ENCODE results near the gene ENHO.

The ENHO gene

GRCh38 chr9:34524349-34524748 is 1.6 kb upstream of the ENHO start:
- DNase-seq (ENCODE audit: low read depth, low spot score): no peak

DNA sequence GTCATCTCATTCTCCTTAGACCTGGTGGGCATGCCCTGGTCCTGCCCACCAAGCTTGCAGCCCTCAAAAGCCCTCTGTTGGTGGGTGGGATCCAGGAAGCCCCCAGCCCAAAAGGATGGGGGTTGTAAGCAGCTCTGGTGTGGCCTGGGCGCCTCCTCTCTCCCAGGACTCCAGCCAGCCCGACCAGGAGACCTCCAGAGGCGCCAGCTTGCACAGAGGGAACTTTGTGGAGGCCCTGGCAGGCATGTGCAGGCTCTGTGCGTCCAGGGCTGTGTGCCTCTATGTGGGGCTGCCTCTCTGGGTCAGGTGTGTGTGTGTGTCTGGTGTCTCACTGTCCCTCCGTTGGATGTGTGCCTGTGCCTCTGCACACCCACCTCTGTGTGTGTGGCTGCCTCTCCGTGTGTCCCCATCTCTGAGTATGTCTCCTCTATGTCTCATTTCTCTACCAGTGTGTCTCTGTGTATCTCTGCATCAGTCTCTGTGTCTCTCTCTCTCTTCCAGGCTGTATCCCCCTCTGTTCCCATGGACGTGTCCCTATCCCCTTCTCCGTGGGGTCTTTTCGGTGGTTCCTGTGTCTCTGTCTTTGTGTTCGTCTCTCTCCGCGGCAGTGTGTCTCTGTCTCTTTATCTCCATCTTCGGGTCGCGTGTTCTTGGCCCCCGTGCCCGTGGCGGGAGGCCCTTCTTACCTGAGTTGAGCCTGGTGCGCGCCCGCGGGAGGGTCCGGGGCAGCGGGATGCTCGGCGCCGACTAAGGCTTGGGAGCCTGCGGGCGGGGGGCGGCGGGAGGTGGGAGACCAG is 501 bp downstream of the ENHO start:
- DNase-seq (ENCODE audit: low read depth, low spot score): no peak

- no peak for DNase-seq (ENCODE audit: low read depth, low spot score)
These were observed 1.3 kb downstream of the ENHO start for GRCh38 chr9:34521406-34522045.

DNA sequence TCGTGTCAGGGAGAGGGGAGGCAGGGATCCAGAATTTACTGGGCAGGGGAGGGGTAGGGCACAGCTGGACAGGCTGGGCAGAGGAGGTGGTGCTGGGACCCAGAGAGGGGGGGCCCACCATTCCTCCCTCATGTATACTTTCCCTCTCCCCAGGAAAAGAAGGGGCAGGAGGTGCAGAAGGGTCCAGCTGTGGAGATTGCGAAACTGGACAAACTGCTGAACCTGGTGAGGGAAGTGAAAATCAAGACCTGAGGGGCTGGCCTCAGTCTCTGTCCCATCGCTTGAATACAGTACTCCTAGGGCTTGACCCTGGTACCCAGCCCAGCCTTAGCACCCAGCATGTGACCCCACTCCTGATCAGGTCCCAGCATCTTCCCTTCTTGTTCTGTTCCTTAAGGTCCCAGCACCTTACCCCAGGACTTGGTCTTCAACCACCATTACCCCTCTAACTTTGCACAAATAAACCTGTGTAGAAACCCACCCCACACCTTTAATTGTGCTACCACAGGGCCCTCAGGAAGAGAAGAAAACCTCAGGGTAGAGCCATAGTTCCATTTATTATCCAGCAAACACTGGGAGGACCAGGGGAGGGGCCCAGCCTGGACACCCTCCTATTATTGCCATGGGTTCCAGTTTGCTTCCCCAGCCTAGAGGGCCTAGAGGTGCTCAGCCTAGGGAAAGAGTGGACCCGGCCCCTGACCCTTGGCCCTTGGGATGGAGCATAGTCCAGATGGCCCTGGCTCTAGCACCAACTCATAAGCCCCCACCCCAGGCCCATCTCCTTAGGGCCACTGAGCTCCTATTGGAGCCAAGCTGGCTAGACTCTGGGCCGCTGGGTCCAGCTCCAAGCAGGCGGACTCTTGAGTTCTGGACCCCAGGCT is 2.0 kb downstream of the ENHO start:
- no peak for DNase-seq (ENCODE audit: low read depth, low spot score)

- no peak for DNase-seq (ENCODE audit: low read depth, low spot score)
These were observed 2.7 kb downstream of the ENHO start for GRCh38 chr9:34520096-34520495.

DNA sequence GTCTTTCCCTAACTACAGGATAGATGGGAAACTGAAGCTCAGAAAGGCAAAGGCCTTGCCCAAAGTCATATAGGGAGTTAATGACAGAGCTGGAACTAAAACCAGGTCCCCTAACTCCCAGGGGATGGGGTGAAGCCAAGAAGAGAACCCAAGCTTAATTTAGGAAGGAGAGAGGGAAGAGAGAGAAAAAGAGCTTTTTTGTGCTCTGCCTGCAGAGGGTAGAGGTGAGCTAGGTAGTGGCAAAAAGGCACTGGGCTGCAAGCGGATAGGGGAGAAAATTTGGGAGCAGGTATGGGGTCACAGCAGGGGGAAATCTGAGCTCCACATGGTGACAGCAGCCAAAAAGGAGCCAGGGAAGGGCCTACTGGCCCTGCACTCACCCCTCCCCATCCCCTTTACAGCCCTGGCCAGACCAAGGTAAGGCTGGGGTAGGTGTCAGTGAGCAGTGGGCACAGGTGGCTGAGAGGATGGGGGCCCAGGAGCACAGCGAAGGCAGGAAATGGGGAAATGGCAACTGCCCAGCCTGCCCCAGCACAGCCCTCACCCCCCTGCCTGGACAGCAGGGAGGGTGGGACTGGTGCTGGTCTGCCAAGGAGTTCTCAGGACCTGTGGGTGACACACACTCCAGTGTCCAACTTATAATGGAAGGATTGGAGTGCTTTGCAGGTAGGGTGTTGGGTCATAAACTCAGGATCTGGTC is 3.3 kb downstream of the ENHO start:
- no peak for DNase-seq (ENCODE audit: low read depth, low spot score)

DNA sequence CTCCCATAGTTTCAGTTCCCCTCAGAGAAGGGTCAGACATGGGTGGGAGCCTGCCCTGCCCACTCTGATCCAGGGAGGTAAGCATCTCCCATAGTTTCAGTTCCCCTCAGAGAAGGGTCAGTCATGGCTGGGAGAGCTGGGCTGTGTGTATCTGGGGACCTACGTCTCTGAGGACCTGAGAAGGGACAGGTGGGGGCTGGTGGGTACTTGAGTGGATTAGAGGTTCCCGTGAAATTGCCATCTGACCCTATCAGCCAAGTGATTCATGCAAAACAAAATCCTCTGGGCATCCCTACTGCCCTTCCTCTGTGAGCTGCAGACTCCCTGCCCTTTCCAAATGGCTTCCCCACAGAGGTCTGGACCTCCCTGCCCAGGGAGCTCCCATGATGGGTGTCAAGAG is 3.9 kb downstream of the ENHO start:
- no peak for DNase-seq (ENCODE audit: low read depth, low spot score)

GRCh38 chr9:34518110-34518616 is 4.6 kb downstream of the ENHO start:
- DNase-seq (ENCODE audit: low read depth, low spot score): no peak

GRCh38 chr9:34517185-34517584 is 5.6 kb downstream of the ENHO start:
- DNase-seq (ENCODE audit: low read depth, low spot score): no peak

DNA sequence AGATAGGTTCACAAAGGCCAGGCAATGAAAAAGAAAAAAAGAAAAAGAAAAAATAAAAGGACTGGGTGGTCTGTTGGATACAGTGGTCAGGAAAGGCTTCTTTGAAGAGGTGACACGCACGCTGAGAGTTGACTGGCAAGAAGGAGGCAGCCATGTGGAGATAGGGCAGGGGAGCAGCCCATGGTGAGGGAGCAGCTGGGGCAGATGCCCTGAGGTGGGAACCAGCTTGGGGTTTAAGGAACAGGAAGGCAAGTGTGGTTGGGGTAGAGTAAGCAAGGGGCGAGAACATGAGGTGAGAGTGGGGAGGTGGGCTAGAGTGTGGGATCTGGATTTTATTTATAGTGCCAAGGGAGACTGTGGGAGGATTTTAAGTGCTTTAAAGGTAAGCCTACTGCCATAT is 6.8 kb downstream of the ENHO start:
- DNase-seq (ENCODE audit: low read depth, low spot score): no peak

DNA sequence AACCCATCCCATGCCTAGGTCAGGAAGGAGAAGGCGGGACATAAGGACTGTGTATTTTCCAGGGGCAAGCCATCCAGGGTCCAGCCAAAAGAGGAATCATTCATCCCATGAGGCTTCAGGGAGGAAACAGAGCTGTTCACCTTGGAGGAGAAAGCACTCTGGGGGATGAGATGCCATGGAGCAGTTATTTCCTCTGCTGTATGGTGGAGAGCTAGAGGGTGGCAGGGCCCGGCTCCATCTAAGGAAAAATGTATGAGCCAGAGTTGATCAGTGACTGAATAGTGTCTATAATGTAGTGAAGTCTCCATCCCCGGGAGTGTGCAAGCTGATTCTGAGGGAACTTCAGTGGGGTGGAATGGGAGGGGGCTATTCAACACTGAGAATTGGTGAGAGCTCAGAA is 8.0 kb downstream of the ENHO start:
- no peak for DNase-seq (ENCODE audit: low read depth, low spot score)

- no peak for DNase-seq (ENCODE audit: low read depth, low spot score)
These were observed 8.4 kb downstream of the ENHO start for GRCh38 chr9:34514401-34514800.

DNA sequence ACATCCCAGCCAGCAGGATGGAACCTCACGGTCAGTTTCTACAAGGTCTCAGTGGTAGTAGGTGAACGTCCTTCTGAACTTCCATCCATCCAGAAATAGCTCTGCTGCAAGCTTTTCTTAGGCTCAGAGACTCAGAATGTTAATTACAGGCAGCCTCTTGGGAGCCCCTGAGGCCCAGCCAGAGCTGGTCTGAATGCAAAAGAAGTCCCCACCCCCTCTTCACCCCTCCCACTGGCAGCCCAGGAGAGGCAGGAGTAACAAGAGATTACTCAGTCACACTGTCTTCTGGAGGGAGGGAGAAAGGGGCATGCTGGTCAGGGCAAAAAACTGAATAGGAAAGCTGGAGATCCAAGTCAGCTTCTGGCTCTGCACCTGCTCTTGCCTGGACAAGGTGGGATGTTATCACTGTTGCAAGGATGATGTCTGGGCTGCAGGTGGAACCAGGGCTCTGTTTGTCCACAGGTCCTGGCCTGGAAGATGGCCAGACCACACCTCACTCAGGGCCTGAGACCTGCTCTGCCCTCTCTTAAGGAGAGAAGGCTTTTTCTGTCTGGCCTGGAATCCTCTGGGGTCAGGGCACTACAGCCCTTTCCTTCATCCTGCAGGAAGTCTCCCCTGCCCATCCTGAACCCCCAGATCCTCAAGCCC is 9.1 kb downstream of the ENHO start:
- no peak for DNase-seq (ENCODE audit: low read depth, low spot score)

DNA sequence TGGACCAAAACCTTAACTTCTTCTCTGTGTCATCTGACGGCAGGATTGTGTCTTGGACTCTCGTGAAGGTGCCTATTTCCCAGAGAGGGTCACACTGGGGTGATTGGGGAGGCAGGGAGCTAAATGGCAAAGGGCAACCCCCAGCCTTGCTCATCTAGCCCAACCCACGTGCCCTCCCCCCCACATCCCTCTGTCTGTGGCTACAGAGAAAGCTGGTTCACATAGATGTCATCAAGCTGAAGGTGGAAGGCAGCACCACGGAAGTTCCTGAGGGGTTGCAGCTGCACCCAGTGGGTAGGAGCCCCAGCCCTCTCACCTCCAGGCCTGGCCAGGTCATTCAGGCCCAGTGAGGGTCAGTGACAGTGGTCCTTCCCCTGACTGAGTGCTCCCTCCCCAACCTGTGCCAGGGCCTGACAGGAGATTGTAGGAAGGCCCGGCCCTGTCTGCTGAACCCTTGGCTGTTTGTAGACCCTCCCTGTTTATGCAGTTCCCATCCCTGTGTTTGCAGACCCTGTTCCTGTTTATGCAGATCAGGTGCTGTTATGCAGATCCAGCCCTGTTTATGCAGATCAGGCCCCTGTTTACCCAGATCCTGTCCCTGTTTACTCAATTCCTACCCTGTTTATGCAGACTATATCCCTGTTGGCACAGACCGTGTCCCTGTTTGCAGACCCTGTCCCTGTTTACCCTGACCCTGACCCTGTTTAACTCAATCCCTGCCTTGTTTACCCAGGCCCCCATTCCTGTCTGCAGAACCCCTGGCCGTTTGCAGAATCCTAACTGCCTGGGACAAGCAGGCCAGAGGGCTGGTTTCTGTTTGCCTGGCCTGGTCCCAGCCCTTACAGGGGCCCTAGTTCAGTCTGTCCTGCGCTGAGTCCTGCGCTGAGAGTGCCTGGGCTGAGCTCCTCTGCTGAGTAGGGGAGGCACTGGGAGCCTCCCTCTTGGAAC is 10.4 kb downstream of the ENHO start:
- no peak for DNase-seq (ENCODE audit: low read depth, low spot score)

GRCh38 chr9:34510497-34511468 is 12.0 kb downstream of the ENHO start:
- no peak for DNase-seq (ENCODE audit: low read depth, low spot score)

GRCh38 chr9:34508951-34509350 is 13.8 kb downstream of the ENHO start:
- DNase-seq (ENCODE audit: low read depth, low spot score): no peak

DNA sequence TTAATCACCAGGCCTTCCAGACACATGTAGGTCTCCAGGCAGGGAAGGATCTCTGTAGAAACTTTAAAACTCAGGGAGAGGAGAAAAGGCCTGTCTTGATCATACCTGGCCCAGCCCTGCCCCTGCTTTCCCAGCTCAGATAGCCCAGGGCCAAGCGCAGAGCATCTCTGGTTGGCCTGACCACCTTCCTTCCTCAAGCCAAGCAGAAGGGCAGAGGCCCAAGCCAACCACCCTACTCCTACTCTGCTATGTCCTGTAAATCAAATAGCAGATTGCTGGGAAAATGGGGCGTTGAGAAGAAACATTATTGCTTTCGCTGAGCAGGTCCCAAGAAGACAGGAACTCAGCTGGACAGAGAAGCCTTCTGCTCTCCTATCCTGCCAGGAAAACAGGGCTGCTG is 14.3 kb downstream of the ENHO start:
- DNase-seq (ENCODE audit: low read depth, low spot score): no peak

DNA sequence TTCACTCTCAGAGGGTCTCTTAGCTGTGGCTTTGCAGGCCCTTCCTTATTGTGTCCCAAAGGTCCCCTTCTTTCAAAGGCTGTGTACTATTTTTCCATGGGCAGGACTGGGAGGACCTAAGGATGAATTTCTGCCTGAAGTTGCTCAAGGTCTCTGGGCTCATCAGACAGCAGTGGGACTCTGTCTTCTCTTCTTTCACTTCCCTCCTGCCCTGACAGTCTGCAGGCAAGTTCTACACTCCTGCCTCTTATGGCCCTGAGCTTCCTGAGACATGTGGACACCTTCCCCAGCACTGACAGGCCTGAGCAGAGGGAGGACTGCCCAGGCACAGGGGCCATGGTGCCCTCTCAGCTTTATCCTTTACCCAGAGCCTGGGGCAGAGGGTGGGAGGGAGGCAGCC is 14.8 kb downstream of the ENHO start:
- DNase-seq (ENCODE audit: low read depth, low spot score): no peak

DNA sequence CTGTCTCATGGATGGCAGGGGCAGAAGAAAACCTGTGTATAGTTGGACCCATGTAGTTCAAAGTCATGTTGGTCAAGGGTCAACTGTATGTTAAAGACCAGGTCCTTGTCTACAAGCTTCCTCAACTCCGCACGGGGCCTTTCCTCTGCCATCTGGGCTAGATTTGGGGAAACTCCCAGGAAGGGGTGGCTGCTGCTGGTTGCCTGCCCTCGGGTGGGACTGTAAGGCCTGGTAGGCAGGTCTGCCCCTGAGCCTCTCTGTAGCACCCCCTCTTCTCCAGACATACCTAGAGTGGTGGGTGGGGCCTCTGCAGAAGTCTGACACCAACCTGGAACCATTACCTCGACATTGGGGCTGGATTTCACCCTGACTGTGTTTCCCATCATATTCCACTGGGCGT is 15.2 kb downstream of the ENHO start:
- no peak for DNase-seq (ENCODE audit: low read depth, low spot score)

All from iPS DF 19.7 (cell line).